AG04450 (cell line): ENCODE results near the gene RPTOR. TPM values are rescaled to one million over a fixed set of nuclear protein-coding genes. Genes with fewer than 3 reads are reported as not detected.

Experiments
- CTCF ChIA-PET: fragments of 300-600, 350-600 bp; formaldehyde crosslinking; extraction: SDS; loops from one replicate; lab custom pipeline; 2022; ENCODE audit warnings: antibody characterized with exemption, inconsistent platforms; lab: Charles Lee
- POLR2A ChIA-PET: fragments of 350-600 bp; formaldehyde crosslinking; extraction: SDS; loops from one replicate; lab custom pipeline; 2021; ENCODE audit warnings: antibody characterized with exemption, inconsistent platforms; lab: Yijun Ruan, JAX
- DNase-seq: peaks from one replicate; pipeline ENCODE4 v3.0.0-alpha.2; 2011; ENCODE audit warnings: low read depth, low spot score
- H3K27ac ChIP-seq: one replicate; pipeline ENCODE4 v1.5.1; 2012; ENCODE audit warnings: low read depth, low read length, control low read depth
- H3K27me3 ChIP-seq: one replicate; pipeline ENCODE4 v1.6.0; 2012; ENCODE audit warnings: low read length; ENCODE audit not compliant: control insufficient read depth, insufficient read depth
- H3K4me3 ChIP-seq: 2 replicates; pipeline ENCODE4 v1.5.1; 2011; ENCODE audit warnings: mild to moderate bottlenecking, low read depth, low read length, control low read depth
- H3K9me3 ChIP-seq: 2 replicates; pipeline ENCODE4 v1.5.1; 2012; ENCODE audit warnings: low read length; ENCODE audit not compliant: control insufficient read depth, insufficient read depth
- CTCF ChIP-seq: IDR thresholded peaks from 2 replicates; pipeline ENCODE4 v1.5.1; 2011; ENCODE audit warnings: low read depth, low read length, control low read depth, inconsistent platforms
- polyA plus RNA-seq: library from polyadenylated mRNA; depleted of rRNA; stranded (reverse); fragments of >200 nt; gene quantifications from 2 replicates; pipeline ENCODE4 v1.2.3, GENCODE V29; 2011

RPTOR gene
- polyA plus RNA-seq, 1 experiment = 6.2 TPM

- H3K4me3 ChIP-seq = no peak overlapping the region
- DNase-seq = no peak
- ChIA-PET POLR2A (no interaction called here), CTCF (no interaction called here)
- no peaks in the 10 kb centered on the region for H3K27me3 ChIP-seq
- H3K9me3 ChIP-seq = no peaks in the 10 kb centered on the region; the same call in 1 of the 2 replicates
- no peak for TF ChIP-seq CTCF
- no peak overlapping the region for H3K27ac ChIP-seq
These were observed 166.2 kb downstream of the RPTOR start for GRCh38 chr17:80710714-80711302.

- POLR2A ChIA-PET = no interaction called here
- CTCF ChIA-PET = no interaction called here
- Histone ChIP-seq H3K27ac (no peak overlapping the region), H3K9me3 (no peaks in the 10 kb centered on the region; the same call in 1 of the 2 replicates), H3K4me3 (no peak overlapping the region), H3K27me3 (no peaks in the 10 kb centered on the region)
- DNase-seq = no peak
- TF ChIP-seq CTCF = no peak
These were observed 167.5 kb downstream of the RPTOR start for GRCh38 chr17:80712089-80712488.

GRCh38 chr17:80712606-80713005 lies 168.0 kb downstream of the RPTOR start:
- DNase-seq = no peak
- Histone ChIP-seq H3K4me3 (no peak overlapping the region), H3K27ac (no peak overlapping the region), H3K27me3 (no peaks in the 10 kb centered on the region), H3K9me3 (no peaks in the 10 kb centered on the region; the same call in 1 of the 2 replicates)
- POLR2A ChIA-PET = no interaction called here
- CTCF ChIA-PET = no interaction called here
- no peak for TF ChIP-seq CTCF

GRCh38 chr17:80716986-80717719 lies 172.5 kb downstream of the RPTOR start:
- H3K27ac ChIP-seq = no peak overlapping the region
- DNase-seq = no peak
- no peaks in the 10 kb centered on the region for H3K27me3 ChIP-seq
- CTCF ChIA-PET = no interaction called here
- POLR2A ChIA-PET = no interaction called here
- H3K4me3 ChIP-seq = no peak overlapping the region
- H3K9me3 ChIP-seq = no peaks in the 10 kb centered on the region; the same call in 1 of the 2 replicates
- no peak for TF ChIP-seq CTCF

GRCh38 chr17:80717720-80718083 lies 173.1 kb downstream of the RPTOR start:
- H3K9me3 ChIP-seq = no peaks in the 10 kb centered on the region; the same call in 1 of the 2 replicates
- TF ChIP-seq CTCF = no peak
- ChIA-PET POLR2A (no interaction called here), CTCF (no interaction called here)
- H3K27ac ChIP-seq = no peak overlapping the region
- no peak for DNase-seq
- H3K27me3 ChIP-seq = no peaks in the 10 kb centered on the region
- no peak overlapping the region for H3K4me3 ChIP-seq
